Measurements from ENCODE around the gene PRDM16.

PRDM16 gene

GRCh38 chr1:3405974-3406867 lies 337.2 kb downstream of the PRDM16 start (continued):
- TF ChIP-seq CREB5 (CRISPR knock-in tag; IDR thresholded peaks at IDR 0.05; ENCODE audit: low read depth), result no peak
- no peak for TF ChIP-seq OSR1 (CRISPR knock-in tag; IDR thresholded peaks at IDR 0.05)
- no peak for TF ChIP-seq CSDC2 (CRISPR knock-in tag; IDR thresholded peaks at IDR 0.05)

- ATAC-seq, result no peak
- TF ChIP-seq TCF4 (CRISPR knock-in tag; IDR thresholded peaks at IDR 0.05; ENCODE audit: borderline replicate concordance), result no peak
- TF ChIP-seq CSRNP3 (CRISPR knock-in tag; IDR thresholded peaks at IDR 0.05), result no peak
- TF ChIP-seq ARNTL (CRISPR knock-in tag; IDR thresholded peaks at IDR 0.05; ENCODE audit: borderline replicate concordance, low read depth), result no peak
- no peak for TF ChIP-seq ZNF70 (CRISPR knock-in tag; IDR thresholded peaks at IDR 0.05)
- no peak for TF ChIP-seq TOX (CRISPR knock-in tag; IDR thresholded peaks at IDR 0.05; ENCODE audit: borderline replicate concordance)
- no peak for TF ChIP-seq CREB5 (CRISPR knock-in tag; IDR thresholded peaks at IDR 0.05; ENCODE audit: low read depth)
- TF ChIP-seq PATZ1 (CRISPR knock-in tag; IDR thresholded peaks at IDR 0.05; ENCODE audit: borderline replicate concordance), result no peak
- no peak for TF ChIP-seq OSR1 (CRISPR knock-in tag; IDR thresholded peaks at IDR 0.05)
- no peak for TF ChIP-seq ZFP3 (CRISPR knock-in tag; IDR thresholded peaks at IDR 0.05)
- no peak for TF ChIP-seq RARB (CRISPR knock-in tag; IDR thresholded peaks at IDR 0.05)
- no peak for TF ChIP-seq TSHZ2 (CRISPR knock-in tag; IDR thresholded peaks at IDR 0.05)
- TF ChIP-seq ESRRG (CRISPR knock-in tag; IDR thresholded peaks at IDR 0.05), result no peak
- no peak for TF ChIP-seq ISL1 (CRISPR knock-in tag; IDR thresholded peaks at IDR 0.05)
These were observed 338.0 kb downstream of the PRDM16 start for GRCh38 chr1:3407021-3407420.

- ATAC-seq, result no peak
- TF ChIP-seq TOX (CRISPR knock-in tag; IDR thresholded peaks at IDR 0.05; ENCODE audit: borderline replicate concordance), result no peak
- TF ChIP-seq ISL1 (CRISPR knock-in tag; IDR thresholded peaks at IDR 0.05), result no peak
- TF ChIP-seq ZNF565 (CRISPR knock-in tag; conservative IDR thresholded peaks at IDR 0.05; ENCODE audit: low read depth), result no peak
- TF ChIP-seq TSHZ2 (CRISPR knock-in tag; IDR thresholded peaks at IDR 0.05), result no peak
- no peak for TF ChIP-seq BACH2 (CRISPR knock-in tag; IDR thresholded peaks at IDR 0.05; ENCODE audit: borderline replicate concordance)
- no peak for TF ChIP-seq ZNF70 (CRISPR knock-in tag; IDR thresholded peaks at IDR 0.05)
- no peak for TF ChIP-seq ESRRG (CRISPR knock-in tag; IDR thresholded peaks at IDR 0.05)
- no peak for TF ChIP-seq CREB5 (CRISPR knock-in tag; IDR thresholded peaks at IDR 0.05; ENCODE audit: low read depth)
- no peak for TF ChIP-seq CSRNP3 (CRISPR knock-in tag; IDR thresholded peaks at IDR 0.05)
- TF ChIP-seq RARB (CRISPR knock-in tag; IDR thresholded peaks at IDR 0.05), result no peak
- no peak for TF ChIP-seq SNAI2 (CRISPR knock-in tag; IDR thresholded peaks at IDR 0.05)
- TF ChIP-seq ARNTL (CRISPR knock-in tag; IDR thresholded peaks at IDR 0.05; ENCODE audit: borderline replicate concordance, low read depth), result no peak
- no peak for TF ChIP-seq ZFP3 (CRISPR knock-in tag; IDR thresholded peaks at IDR 0.05)
- no peak for TF ChIP-seq TCF4 (CRISPR knock-in tag; IDR thresholded peaks at IDR 0.05; ENCODE audit: borderline replicate concordance)
- no peak for TF ChIP-seq CSDC2 (CRISPR knock-in tag; IDR thresholded peaks at IDR 0.05)
- TF ChIP-seq ZC3H10 (CRISPR knock-in tag; IDR thresholded peaks at IDR 0.05), result no peak
- no peak for TF ChIP-seq ZFP30 (CRISPR knock-in tag; IDR thresholded peaks at IDR 0.05)
These were observed 339.8 kb downstream of the PRDM16 start for GRCh38 chr1:3408751-3409266.
